Cardiac fibroblast (primary cell): ENCODE measurements around the gene TNFAIP8.
A peak's percentile ranks its signal among the peaks of the same experiment; 100 is the strongest.
"Not testable (repeated sequence)": the region's sequence is repeated elsewhere in the genome, so short reads cannot be mapped to it uniquely, and the experiment has no call there.

ENCODE experiments used
- DNase-seq, 2 donors: peaks; one replicate each; pipeline versions ENCODE4 v3.0.0 to v3.0.0-alpha.2; 2010; ENCODE audit warnings: low read depth in 2 of 2
- H3K4me3 ChIP-seq, 2 donors: replicated peaks in 1 of 2; 1 replicate in 1 of 2; 2 replicates in 1 of 2; pipeline ENCODE4 v1.5.1; 2011; ENCODE audit warnings: low read depth in 2 of 2, low read length in 2 of 2, mild to moderate bottlenecking in 2 of 2, moderate library complexity in 1 of 2
- TF ChIP-seq, protein P1 (sequence below): IDR thresholded peaks from one replicate; pipeline ENCODE4 v1.5.1; 2011; ENCODE audit warnings: low read depth, mild to moderate bottlenecking, low read length, inconsistent platforms

TNFAIP8 gene

DNA sequence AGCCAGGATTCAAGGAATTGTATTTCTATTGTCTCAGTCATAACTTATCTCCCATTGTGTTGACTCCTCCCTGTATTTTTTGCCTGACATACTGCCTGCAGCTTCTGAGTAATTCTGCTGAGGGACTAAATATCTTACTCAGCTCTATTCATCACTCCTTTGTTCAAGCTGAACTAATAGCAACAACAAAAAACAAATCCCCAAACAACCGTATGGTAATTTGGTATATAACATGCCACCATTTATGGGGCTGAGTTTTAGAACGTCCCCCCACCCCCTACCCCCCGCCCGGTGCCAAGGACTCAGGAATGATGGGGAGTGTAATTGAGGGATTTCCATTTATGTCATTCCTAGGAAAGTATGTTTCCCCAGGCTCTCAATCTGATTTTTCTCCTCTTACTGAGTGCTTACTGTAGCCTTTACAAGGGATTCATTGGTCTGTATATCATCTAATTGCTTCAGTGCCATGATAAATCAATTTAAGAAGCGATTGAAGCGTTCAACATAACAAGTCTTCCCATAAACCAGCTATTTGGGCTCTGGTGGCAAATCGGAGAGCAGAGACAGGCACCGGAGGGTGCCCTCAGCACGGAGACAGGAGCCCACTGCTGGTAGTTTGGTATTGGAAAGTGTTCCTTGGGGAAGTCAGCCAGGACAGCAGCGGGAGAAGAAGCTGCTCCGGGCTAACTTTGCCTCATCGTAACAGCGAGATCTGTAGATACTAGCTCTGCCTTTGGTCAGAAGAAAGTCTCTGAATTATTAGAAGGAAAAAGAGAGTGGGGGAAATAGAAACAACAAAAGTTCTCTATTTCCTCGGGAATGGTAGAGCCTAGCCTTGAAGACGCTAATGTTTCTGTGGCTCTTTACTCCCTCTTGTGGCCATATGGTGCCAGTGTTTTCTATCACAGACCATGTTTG, 55.8 kb downstream of the TNFAIP8 start:
- TF ChIP-seq, protein P1, sequence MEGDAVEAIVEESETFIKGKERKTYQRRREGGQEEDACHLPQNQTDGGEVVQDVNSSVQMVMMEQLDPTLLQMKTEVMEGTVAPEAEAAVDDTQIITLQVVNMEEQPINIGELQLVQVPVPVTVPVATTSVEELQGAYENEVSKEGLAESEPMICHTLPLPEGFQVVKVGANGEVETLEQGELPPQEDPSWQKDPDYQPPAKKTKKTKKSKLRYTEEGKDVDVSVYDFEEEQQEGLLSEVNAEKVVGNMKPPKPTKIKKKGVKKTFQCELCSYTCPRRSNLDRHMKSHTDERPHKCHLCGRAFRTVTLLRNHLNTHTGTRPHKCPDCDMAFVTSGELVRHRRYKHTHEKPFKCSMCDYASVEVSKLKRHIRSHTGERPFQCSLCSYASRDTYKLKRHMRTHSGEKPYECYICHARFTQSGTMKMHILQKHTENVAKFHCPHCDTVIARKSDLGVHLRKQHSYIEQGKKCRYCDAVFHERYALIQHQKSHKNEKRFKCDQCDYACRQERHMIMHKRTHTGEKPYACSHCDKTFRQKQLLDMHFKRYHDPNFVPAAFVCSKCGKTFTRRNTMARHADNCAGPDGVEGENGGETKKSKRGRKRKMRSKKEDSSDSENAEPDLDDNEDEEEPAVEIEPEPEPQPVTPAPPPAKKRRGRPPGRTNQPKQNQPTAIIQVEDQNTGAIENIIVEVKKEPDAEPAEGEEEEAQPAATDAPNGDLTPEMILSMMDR = peak; percentile 79
- peak overlapping the region; percentile 48 to 49 for H3K4me3 ChIP-seq
- DNase-seq = peak; percentile 84 to 90

DNA sequence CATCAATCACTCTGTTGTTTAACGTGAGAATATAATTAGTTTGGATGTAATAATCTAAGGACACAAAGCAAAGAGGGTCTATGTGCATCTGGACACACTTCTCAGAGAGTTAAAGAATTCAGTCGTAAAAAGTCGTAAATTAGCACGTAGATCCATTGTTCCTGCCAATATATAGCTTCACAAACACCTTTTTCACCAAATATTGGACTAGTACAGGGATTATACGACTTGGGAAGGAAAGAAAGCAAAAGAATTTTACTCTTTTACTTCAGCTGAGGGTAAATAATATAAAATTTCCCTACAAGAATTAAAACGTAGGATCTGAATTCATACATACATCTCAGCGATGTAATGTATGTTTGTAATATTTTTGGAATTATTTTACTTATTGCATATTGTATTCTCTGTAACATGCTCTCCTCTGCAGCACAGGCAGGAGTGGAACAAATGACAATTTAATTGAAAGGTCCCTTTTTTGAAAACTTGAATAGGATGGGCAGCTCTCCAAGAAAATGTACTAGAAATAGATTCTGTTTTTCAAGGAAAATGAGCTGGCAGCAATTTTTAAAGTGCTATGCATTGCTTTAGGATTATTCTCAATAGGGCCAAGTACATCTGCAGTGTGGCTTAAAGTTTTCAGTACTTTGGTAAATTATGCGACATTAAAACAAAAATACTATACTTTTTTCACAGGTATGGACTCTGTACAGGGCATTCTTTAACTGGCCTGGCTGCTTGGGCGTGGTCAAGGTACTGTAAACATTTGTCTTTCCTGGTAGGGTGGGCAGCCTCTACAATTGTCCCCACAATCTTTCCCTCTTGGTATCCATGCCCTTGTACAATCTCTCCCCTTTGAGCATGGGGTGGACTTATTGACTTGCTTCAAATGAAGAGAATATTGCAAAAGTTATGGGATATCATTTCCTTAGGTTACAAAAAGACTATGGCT, 56.7 kb downstream of the TNFAIP8 start:
- DNase-seq = no peak
- TF ChIP-seq, protein P1 = no peak
- no peak overlapping the region for H3K4me3 ChIP-seq

DNA sequence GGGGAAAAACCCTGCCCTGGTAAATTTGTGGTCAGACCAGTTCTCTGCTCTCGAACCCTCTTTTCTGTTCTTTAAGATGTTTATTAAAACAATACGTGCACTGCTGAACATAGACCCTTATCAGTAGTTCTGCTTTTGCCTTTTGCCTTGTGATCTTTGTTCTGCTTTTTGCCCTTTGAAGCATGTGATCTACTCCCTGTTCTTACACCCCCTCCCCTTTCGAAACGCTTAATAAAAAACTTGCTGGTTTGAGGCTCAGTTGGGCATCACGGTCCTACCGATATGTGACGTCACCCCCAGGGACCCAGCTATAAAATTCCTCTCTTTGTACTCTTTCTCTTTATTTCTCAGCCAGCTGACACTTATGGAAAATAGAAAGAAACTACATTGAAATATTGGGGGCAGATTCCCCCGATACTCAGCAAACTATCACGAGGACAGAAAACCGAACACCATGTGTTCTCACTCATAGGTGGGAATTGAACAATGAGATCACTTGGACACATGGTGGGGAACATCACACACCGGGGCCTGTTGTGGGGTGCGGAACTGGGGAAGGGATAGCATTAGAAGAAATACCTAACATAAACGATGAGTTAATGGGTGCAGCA, 58.4 kb downstream of the TNFAIP8 start:
- not testable (repeated sequence) for DNase-seq, H3K4me3 ChIP-seq

DNA sequence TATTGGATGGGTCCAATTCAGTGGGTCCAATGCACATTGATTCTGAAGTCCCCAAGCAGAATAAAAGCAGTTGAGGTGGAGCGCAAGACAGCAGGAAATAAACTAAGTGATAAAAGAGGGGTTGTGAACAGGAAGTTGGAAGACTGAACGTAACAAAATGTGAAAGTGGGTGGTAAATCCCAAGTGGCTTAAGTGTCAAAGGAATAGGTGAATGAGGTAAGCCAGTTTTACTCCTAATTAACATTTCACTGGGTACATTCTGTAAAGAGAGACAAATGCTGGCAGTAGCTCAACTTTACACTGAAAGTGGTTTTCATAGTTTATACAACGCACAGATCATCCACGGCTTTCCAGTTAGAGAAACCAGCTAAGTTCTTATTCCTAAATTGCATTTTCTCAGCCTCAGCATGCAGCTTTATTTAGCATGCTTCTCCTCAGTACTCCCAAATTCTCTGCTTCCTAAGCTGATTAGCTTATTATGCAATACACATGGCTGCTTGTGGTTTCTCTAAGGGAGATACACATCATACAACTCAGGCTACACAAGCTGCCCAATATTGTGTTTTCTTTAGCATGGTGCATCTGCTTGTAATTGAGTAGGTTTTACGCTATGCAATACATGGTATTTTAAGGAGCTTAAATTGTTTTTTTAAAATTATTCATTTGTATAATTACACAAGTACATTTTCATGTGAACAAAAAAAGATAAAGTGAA, 62.2 kb downstream of the TNFAIP8 start:
- TF ChIP-seq, protein P1 = no peak
- H3K4me3 ChIP-seq = no peak overlapping the region
- DNase-seq = peak; percentile 68 to 85

DNA sequence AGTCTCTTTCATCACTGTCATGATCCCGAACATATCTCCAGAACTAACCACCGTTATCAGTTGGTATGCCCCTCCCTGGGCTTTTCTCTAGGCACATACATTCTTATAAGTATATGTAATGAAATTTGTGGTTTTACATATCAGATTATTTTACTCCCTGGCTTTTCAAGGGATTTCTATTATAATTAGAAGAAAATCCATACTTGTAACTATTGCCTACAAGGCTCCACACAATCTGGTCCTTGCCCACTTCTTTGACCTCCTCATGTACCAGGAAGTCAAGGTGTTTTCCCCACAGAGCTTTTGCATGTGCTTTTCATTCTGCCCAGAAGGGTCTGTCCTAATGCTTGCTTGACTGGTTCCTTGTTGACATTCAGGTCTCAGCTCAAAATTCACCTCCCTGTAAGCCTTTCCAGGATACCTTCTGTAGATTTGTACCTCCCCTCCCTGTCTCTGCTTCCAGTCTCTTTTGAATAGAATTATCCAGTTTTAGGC, 62.8 kb downstream of the TNFAIP8 start:
- DNase-seq = no peak
- no peak overlapping the region for H3K4me3 ChIP-seq
- TF ChIP-seq, protein P1 = no peak

DNA sequence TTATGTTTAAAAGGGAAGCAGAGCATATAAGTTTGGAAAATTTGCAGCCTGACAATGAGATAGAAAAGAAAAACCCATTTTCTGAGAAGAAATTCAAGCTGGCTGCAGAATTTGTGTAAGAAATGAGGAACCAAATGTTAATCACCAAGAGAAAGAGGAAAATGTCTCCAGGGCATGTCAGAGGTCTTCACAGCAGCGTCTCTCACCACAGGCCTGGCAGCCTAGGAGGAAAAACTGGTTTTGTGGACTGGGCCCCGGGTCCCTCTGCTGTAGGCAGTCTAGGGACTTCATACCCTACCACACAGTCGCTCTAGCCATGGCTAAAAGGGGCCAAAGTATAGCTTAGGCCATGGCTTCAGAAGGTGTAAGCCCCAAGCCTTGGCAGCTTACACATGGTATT, 64.3 kb downstream of the TNFAIP8 start:
- DNase-seq = no peak
- H3K4me3 ChIP-seq = no peak overlapping the region
- TF ChIP-seq, protein P1 = no peak
